GM18873 (cell line): ENCODE measurements around the gene SH2D2A.

Experiments used
- ATAC-seq: cut with Tn5 transposase; IDR thresholded peaks from one replicate; pipeline ENCODE4 v1.9.1; 2021; ENCODE audit warnings: mild to moderate bottlenecking, moderate library complexity, moderate number of reproducible peaks; ENCODE audit not compliant: unreplicated experiment, low FRiP score

SH2D2A gene

GRCh38 chr1:156828400-156829124 is 11.9 kb upstream of the SH2D2A start:
- no peak for ATAC-seq

- ATAC-seq, result no peak
Observed at GRCh38 chr1:156826630-156827029, 10.0 kb upstream of the SH2D2A start.

- no peak for ATAC-seq
Observed at GRCh38 chr1:156823210-156823790, 6.7 kb upstream of the SH2D2A start.

GRCh38 chr1:156822680-156823079 is 6.0 kb upstream of the SH2D2A start:
- no peak for ATAC-seq

GRCh38 chr1:156821801-156822200 is 5.2 kb upstream of the SH2D2A start:
- ATAC-seq, result no peak

GRCh38 chr1:156815961-156816422 is 656 bp downstream of the SH2D2A start:
- ATAC-seq, result no peak

- no peak for ATAC-seq
Observed at GRCh38 chr1:156815307-156815826, 1.3 kb downstream of the SH2D2A start.

- no peak for ATAC-seq
Observed at GRCh38 chr1:156814571-156815260, 1.9 kb downstream of the SH2D2A start.

GRCh38 chr1:156813750-156814570 is 2.7 kb downstream of the SH2D2A start:
- ATAC-seq, result no peak

GRCh38 chr1:156813298-156813697 is 3.4 kb downstream of the SH2D2A start:
- ATAC-seq, result no peak

- ATAC-seq, result no peak
Observed at GRCh38 chr1:156812293-156812990, 4.2 kb downstream of the SH2D2A start.

- ATAC-seq, result no peak
Observed at GRCh38 chr1:156811168-156811567, 5.5 kb downstream of the SH2D2A start.

GRCh38 chr1:156809711-156810366 is 6.8 kb downstream of the SH2D2A start:
- no peak for ATAC-seq

GRCh38 chr1:156809281-156809680 is 7.4 kb downstream of the SH2D2A start:
- ATAC-seq, result no peak

- ATAC-seq, result no peak
Observed at GRCh38 chr1:156808186-156809030, 8.2 kb downstream of the SH2D2A start.

- no peak for ATAC-seq
Observed at GRCh38 chr1:156807627-156808026, 9.0 kb downstream of the SH2D2A start.

GRCh38 chr1:156806512-156807440 is 9.9 kb downstream of the SH2D2A start:
- ATAC-seq, result no peak
